ENCODE results near the gene KCNA1.

The KCNA1 gene

GRCh38 chr12:4908684-4909409 lies 858 bp upstream of the KCNA1 start:
- Histone ChIP-seq H3K9me2 (replicated peaks; ENCODE audit: low read depth, low read length) (no peaks in the 10 kb centered on the region), H3K27me3 (ENCODE audit: insufficient read depth, low read length, poor library complexity, severe bottlenecking) (no peaks in the 10 kb centered on the region), H3K79me2 (ENCODE audit: insufficient read depth, low read length) (no peaks in the 10 kb centered on the region), H4K20me1 (ENCODE audit: insufficient read depth, low read length, poor library complexity, severe bottlenecking) (no peaks in the 10 kb centered on the region), H3K4me3 (ENCODE audit: low read length, poor library complexity, severe bottlenecking) (no peak overlapping the region), H2AFZ (ENCODE audit: low read length) (no peak overlapping the region), H3F3A (ENCODE audit: low read depth) (no peaks in the 10 kb centered on the region), H3K4me1 (ENCODE audit: insufficient read depth, low read length, poor library complexity, severe bottlenecking) (no peaks in the 10 kb centered on the region), H3K9ac (ENCODE audit: low read depth, low read length, poor library complexity, severe bottlenecking) (no peak overlapping the region), H3K36me3 (ENCODE audit: insufficient read depth, low read length) (no peaks in the 10 kb centered on the region), H3K4me2 (ENCODE audit: low read depth, low read length, poor library complexity, severe bottlenecking) (no peak overlapping the region), H3K9me3 (ENCODE audit: insufficient read depth, low read depth, low read length) (no peaks in the 10 kb centered on the region)
- TF ChIP-seq EZH2phosphoT487 (IDR thresholded peaks at IDR 0.05; ENCODE audit: borderline replicate concordance): no peak
- TF ChIP-seq, protein P1, sequence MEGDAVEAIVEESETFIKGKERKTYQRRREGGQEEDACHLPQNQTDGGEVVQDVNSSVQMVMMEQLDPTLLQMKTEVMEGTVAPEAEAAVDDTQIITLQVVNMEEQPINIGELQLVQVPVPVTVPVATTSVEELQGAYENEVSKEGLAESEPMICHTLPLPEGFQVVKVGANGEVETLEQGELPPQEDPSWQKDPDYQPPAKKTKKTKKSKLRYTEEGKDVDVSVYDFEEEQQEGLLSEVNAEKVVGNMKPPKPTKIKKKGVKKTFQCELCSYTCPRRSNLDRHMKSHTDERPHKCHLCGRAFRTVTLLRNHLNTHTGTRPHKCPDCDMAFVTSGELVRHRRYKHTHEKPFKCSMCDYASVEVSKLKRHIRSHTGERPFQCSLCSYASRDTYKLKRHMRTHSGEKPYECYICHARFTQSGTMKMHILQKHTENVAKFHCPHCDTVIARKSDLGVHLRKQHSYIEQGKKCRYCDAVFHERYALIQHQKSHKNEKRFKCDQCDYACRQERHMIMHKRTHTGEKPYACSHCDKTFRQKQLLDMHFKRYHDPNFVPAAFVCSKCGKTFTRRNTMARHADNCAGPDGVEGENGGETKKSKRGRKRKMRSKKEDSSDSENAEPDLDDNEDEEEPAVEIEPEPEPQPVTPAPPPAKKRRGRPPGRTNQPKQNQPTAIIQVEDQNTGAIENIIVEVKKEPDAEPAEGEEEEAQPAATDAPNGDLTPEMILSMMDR (conservative IDR thresholded peaks at IDR 0.05; ENCODE audit: low read length): no peak

- no peak overlapping the region for H3K4me3 ChIP-seq (ENCODE audit: low read length, poor library complexity, severe bottlenecking)
- H3K79me2 ChIP-seq (ENCODE audit: insufficient read depth, low read length): no peaks in the 10 kb centered on the region
- no peak overlapping the region for H2AFZ ChIP-seq (ENCODE audit: low read length)
- H3K27me3 ChIP-seq (ENCODE audit: insufficient read depth, low read length, poor library complexity, severe bottlenecking): no peaks in the 10 kb centered on the region
- no peaks in the 10 kb centered on the region for H3K4me1 ChIP-seq (ENCODE audit: insufficient read depth, low read length, poor library complexity, severe bottlenecking)
- no peak overlapping the region for H3K9ac ChIP-seq (ENCODE audit: low read depth, low read length, poor library complexity, severe bottlenecking)
- TF ChIP-seq, protein P1 (conservative IDR thresholded peaks at IDR 0.05; ENCODE audit: low read length): no peak
- no peak for TF ChIP-seq EZH2phosphoT487 (IDR thresholded peaks at IDR 0.05; ENCODE audit: borderline replicate concordance)
- no peaks in the 10 kb centered on the region for H3K9me2 ChIP-seq (replicated peaks; ENCODE audit: low read depth, low read length)
- no peaks in the 10 kb centered on the region for H3K36me3 ChIP-seq (ENCODE audit: insufficient read depth, low read length)
- no peak overlapping the region for H3K4me2 ChIP-seq (ENCODE audit: low read depth, low read length, poor library complexity, severe bottlenecking)
- H3F3A ChIP-seq (ENCODE audit: low read depth): no peaks in the 10 kb centered on the region
- H4K20me1 ChIP-seq (ENCODE audit: insufficient read depth, low read length, poor library complexity, severe bottlenecking): no peaks in the 10 kb centered on the region
- H3K9me3 ChIP-seq (ENCODE audit: insufficient read depth, low read depth, low read length): no peaks in the 10 kb centered on the region
Measured at GRCh38 chr12:4909410-4909733, 333 bp upstream of the KCNA1 start.

DNA sequence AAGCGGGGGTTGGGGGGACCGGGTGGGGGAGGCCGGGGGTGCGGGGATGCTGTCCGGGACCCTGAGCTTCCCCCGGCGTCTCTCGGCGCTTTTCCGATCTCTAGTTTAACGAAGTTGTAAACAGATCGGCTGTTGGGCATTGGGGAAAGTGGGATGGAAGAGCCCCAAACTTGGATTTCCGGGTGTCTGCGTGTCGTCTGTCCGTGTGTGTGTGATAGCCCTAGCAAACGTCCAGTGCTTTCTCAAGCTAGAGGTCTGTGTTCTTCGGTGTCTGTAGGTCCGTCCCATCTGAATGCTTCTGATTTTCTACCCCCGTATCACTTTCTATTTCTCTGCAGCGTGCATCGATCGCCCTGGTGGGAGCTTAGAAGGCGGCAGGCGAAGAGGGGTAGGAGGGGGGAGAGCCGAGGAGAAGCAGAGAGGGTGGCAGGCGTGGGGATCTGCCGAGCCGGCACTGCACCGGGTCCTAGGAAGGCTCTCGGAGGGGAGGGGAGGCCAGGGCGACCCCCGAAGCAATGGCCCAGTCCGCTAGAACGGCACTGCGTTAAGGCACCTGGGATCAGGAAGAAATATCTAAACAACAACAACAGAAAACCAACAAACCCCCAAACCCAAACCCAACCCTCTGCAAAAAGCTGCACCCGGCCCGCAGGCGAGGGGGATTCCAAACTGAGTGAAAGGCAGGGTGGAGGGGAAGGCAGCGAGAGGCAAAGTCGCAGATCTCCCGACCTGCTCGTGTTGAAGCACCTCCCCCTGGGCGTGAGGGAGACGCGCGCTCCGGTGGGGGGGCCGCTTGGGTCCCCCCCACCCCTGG lies 1.0 kb downstream of the KCNA1 start:
- no peak for TF ChIP-seq EZH2phosphoT487 (IDR thresholded peaks at IDR 0.05; ENCODE audit: borderline replicate concordance)
- TF ChIP-seq, protein P1 (conservative IDR thresholded peaks at IDR 0.05; ENCODE audit: low read length): no peak
- no peaks in the 10 kb centered on the region for H4K20me1 ChIP-seq (ENCODE audit: insufficient read depth, low read length, poor library complexity, severe bottlenecking)
- no peaks in the 10 kb centered on the region for H3K36me3 ChIP-seq (ENCODE audit: insufficient read depth, low read length)
- H3K4me1 ChIP-seq (ENCODE audit: insufficient read depth, low read length, poor library complexity, severe bottlenecking): no peaks in the 10 kb centered on the region
- H2AFZ ChIP-seq (ENCODE audit: low read length): no peak overlapping the region
- no peak overlapping the region for H3K9ac ChIP-seq (ENCODE audit: low read depth, low read length, poor library complexity, severe bottlenecking)
- H3K27me3 ChIP-seq (ENCODE audit: insufficient read depth, low read length, poor library complexity, severe bottlenecking): no peaks in the 10 kb centered on the region
- H3K9me3 ChIP-seq (ENCODE audit: insufficient read depth, low read depth, low read length): no peaks in the 10 kb centered on the region
- H3K4me2 ChIP-seq (ENCODE audit: low read depth, low read length, poor library complexity, severe bottlenecking): no peak overlapping the region
- H3K9me2 ChIP-seq (replicated peaks; ENCODE audit: low read depth, low read length): no peaks in the 10 kb centered on the region
- H3K79me2 ChIP-seq (ENCODE audit: insufficient read depth, low read length): no peaks in the 10 kb centered on the region
- H3F3A ChIP-seq (ENCODE audit: low read depth): no peaks in the 10 kb centered on the region
- H3K4me3 ChIP-seq (ENCODE audit: low read length, poor library complexity, severe bottlenecking): no peak overlapping the region

All from Loucy (cell line).